ENCODE results near the gene WIPF2. TPM values are rescaled to one million over a fixed set of nuclear protein-coding genes. Genes with fewer than 3 reads are reported as not detected.
"Not testable (repeated sequence)": the region's sequence is repeated elsewhere in the genome, so short reads cannot be mapped to it uniquely, and the experiment has no call there.

The WIPF2 gene
- polyA plus RNA-seq, 2 of the 4 experiments (the other 2 are of a cell fraction): 13.8 to 21.5 TPM

GRCh38 chr17:40224718-40225550, 5.8 kb downstream of the WIPF2 start:
- POLR2A ChIA-PET: no interaction called here
- FAIRE-seq: peak; percentile 43
- Histone ChIP-seq H3K27ac (no peak overlapping the region), H3K4me3 (no peak overlapping the region), H3K9me3 (no peaks in the 10 kb centered on the region), H3K4me2 (no peak overlapping the region), H3K4me1 (peaks cover 12% of the 10 kb centered on the region; the same call in 2 of the 3 replicates)
- CTCF ChIA-PET: interaction anchor here (0.7 to 1.7 kb wide), 7 partner anchors 10 to 198 kb away, joined by 3 to 5 read pairs (median 3); partner anchors contain the start of gene CASC3
- WGBS (ENCODE audit: missing lambda C conversion rate): 92% methylated on average over 5 of the region's 5 CpGs
- TF ChIP-seq RARB (CRISPR knock-in tag; IDR thresholded peaks at IDR 0.05): no peak
- no peak for TF ChIP-seq HOXB13 (CRISPR knock-in tag; IDR thresholded peaks at IDR 0.05; ENCODE audit: low read depth)
- TF ChIP-seq MAFK (IDR thresholded peaks at IDR 0.05; ENCODE audit: partially characterized antibody): peak; percentile 70
- no peak for ATAC-seq
- no peak for DNase-seq (ENCODE audit: low read depth in 1 of 2, low spot score in 1 of 2)

- FAIRE-seq; H3K27ac ChIP-seq; H3K4me2 ChIP-seq; H3K4me1 ChIP-seq; H3K4me3 ChIP-seq; DNase-seq (ENCODE audit: low read depth in 1 of 2, low spot score in 1 of 2); H3K9me3 ChIP-seq; ATAC-seq: not testable (repeated sequence)
- ChIA-PET POLR2A (interaction anchor here (0.7 kb wide), 1 partner anchor 38 kb away, joined by 4 read pairs; no protein-coding TSS in a partner anchor), CTCF (interaction anchor here (2.1 to 3.9 kb wide), 4 partner anchors 10 to 62 kb away, joined by 5 to 35 read pairs (median 12); partner anchors contain the start of gene WIPF2)
- WGBS (ENCODE audit: missing lambda C conversion rate): 95% methylated on average over 14 of the region's 14 CpGs
Measured at GRCh38 chr17:40229146-40229545, 10.0 kb downstream of the WIPF2 start.

GRCh38 chr17:40230670-40231069, 11.6 kb downstream of the WIPF2 start:
- no peak for FAIRE-seq
- TF ChIP-seq HES2 (IDR thresholded peaks at IDR 0.05) (no peak), CEBPB (IDR thresholded peaks at IDR 0.05) (no peak), PBX3 (IDR thresholded peaks at IDR 0.05) (no peak), NFE2L2 (conservative IDR thresholded peaks at IDR 0.05; ENCODE audit: low read length) (no peak), RNF2 (IDR thresholded peaks at IDR 0.05; ENCODE audit: borderline replicate concordance, low read depth) (no peak), MAZ (IDR thresholded peaks at IDR 0.05; ENCODE audit: borderline replicate concordance, low read depth, low read length) (no peak), CBX8 (IDR thresholded peaks at IDR 0.05) (no peak), ZSCAN20 (CRISPR knock-in tag; IDR thresholded peaks at IDR 0.05) (no peak), HOXB5 (CRISPR knock-in tag; IDR thresholded peaks at IDR 0.05) (no peak), EP300 (IDR thresholded peaks at IDR 0.05) (no peak), CTCF (IDR thresholded peaks at IDR 0.05) (no peak), KDM1A (IDR thresholded peaks at IDR 0.05; ENCODE audit: low read depth) (no peak), FOSL2 (IDR thresholded peaks at IDR 0.05) (no peak), FOSL2 (CRISPR knock-in tag; IDR thresholded peaks at IDR 0.05) (no peak), ZFP36 (IDR thresholded peaks at IDR 0.05; ENCODE audit: borderline replicate concordance, partially characterized antibody) (no peak), TFCP2L1 (CRISPR knock-in tag; IDR thresholded peaks at IDR 0.05) (no peak), FOXS1 (CRISPR knock-in tag; IDR thresholded peaks at IDR 0.05) (no peak), NR3C1 (IDR thresholded peaks at IDR 0.05) (no peak), NPAS2 (CRISPR knock-in tag; IDR thresholded peaks at IDR 0.05; ENCODE audit: borderline replicate concordance) (no peak)
- H3K9me3 ChIP-seq: no peaks in the 10 kb centered on the region
- no peak overlapping the region for H3K27ac ChIP-seq
- H3K4me1 ChIP-seq: no peaks in the 10 kb centered on the region
- no peak overlapping the region for H3K4me3 ChIP-seq
- no peak for ATAC-seq
- ChIA-PET CTCF (interaction anchor here (1.4 to 3.9 kb wide), 5 partner anchors 12 to 60 kb away, joined by 5 to 35 read pairs (median 12); partner anchors contain the start of gene WIPF2), POLR2A (no interaction called here)
- no peak overlapping the region for H3K4me2 ChIP-seq
- 88% methylated on average over 3 of the region's 3 CpGs for WGBS (ENCODE audit: missing lambda C conversion rate)
- DNase-seq (ENCODE audit: low read depth in 1 of 2, low spot score in 1 of 2): no peak

GRCh38 chr17:40231928-40232327, 12.8 kb downstream of the WIPF2 start:
- H3K27ac ChIP-seq; H3K4me1 ChIP-seq; ATAC-seq; POLR2A ChIA-PET; FAIRE-seq; H3K9me3 ChIP-seq; H3K4me3 ChIP-seq; DNase-seq (ENCODE audit: low read depth in 1 of 2, low spot score in 1 of 2); H3K4me2 ChIP-seq: not testable (repeated sequence)
- CTCF ChIA-PET: interaction anchor here (0.9 to 3.9 kb wide), 8 partner anchors 10 to 123 kb away, joined by 3 to 35 read pairs (median 4); partner anchors contain the start of gene WIPF2
- 95% methylated on average over 4 of the region's 4 CpGs for WGBS (ENCODE audit: missing lambda C conversion rate)
